ENCODE results near the gene HAAO. TPM values are rescaled to one million over a fixed set of nuclear protein-coding genes. Genes with fewer than 3 reads are reported as not detected.
A peak's percentile ranks its signal among the peaks of the same experiment; 100 is the strongest.

The HAAO gene
- total RNA-seq, 1 experiment from 2014 or later: 6.6 TPM

- no peak overlapping the region for H2BK15ac ChIP-seq (ENCODE audit: low read depth, low read length)
- no peaks in the 10 kb centered on the region for H3K4me1 ChIP-seq (ENCODE audit: insufficient read depth, low read length)
- H3K27ac Mint-ChIP-seq: peak overlapping the region in 1 of 3 experiments; percentile 17; a peak in 1 of 7 replicates
- H4K91ac ChIP-seq (ENCODE audit: insufficient read length, low read depth, low read length): no peak overlapping the region
- H3K9me3 ChIP-seq (ENCODE audit: control insufficient read depth, low read depth, low read length): no peaks in the 10 kb centered on the region
- H3K27ac ChIP-seq (ENCODE audit: insufficient read length, low read depth, low read length): no peak overlapping the region
- H4K5ac ChIP-seq (ENCODE audit: insufficient read length, low read depth, low read length): no peak overlapping the region
- H3K36me3 Mint-ChIP-seq (ENCODE audit: insufficient read depth in 1 of 3, low read depth in 3 of 3): peaks cover 0 to 2% (median 0%) of the 10 kb centered on the region in 3 experiments; a peak in 4 of 7 replicates
- H3K4me2 ChIP-seq (ENCODE audit: insufficient read depth, insufficient read length, low read length): no peak overlapping the region
- no CpG with 5 or more reads among the region's 9 CpGs for WGBS (ENCODE audit: extremely low coverage, insufficient read length, low lambda C conversion rate)
- peaks cover 7% of the 10 kb centered on the region; the same call in 1 of the 2 replicates for H3K27me3 ChIP-seq (ENCODE audit: insufficient read depth, low read length)
- no peak overlapping the region for H2AK5ac ChIP-seq (ENCODE audit: insufficient read length, low read length)
- H3K79me1 ChIP-seq (ENCODE audit: insufficient read depth, low read depth, low read length, poor library complexity, severe bottlenecking): no peaks in the 10 kb centered on the region
- no peak overlapping the region for H3K18ac ChIP-seq (ENCODE audit: insufficient read length, low read depth, low read length)
- no peak overlapping the region for H2BK5ac ChIP-seq (ENCODE audit: insufficient read length, low read length)
- no peak overlapping the region for H3K14ac ChIP-seq (ENCODE audit: insufficient read depth, low read length)
- no peak overlapping the region for H3K9ac ChIP-seq (ENCODE audit: extremely low read depth, insufficient read length, low read length)
- H2BK120ac ChIP-seq (ENCODE audit: low read depth, low read length, poor library complexity, severe bottlenecking): no peak overlapping the region
- no peak overlapping the region for H2BK20ac ChIP-seq (ENCODE audit: low read depth, low read length, poor library complexity, severe bottlenecking)
- H4K8ac ChIP-seq (replicated peaks; ENCODE audit: insufficient read length, low read depth, low read length): no peak overlapping the region
- DNase-seq: no peak
- peaks cover 12% of the 10 kb centered on the region for H3K23me2 ChIP-seq (ENCODE audit: insufficient read length, low read depth, low read length, poor library complexity, severe bottlenecking)
- H3K27me3 Mint-ChIP-seq (ENCODE audit: low read depth): peaks cover 27% of the 10 kb centered on the region
- no peak overlapping the region for H3K23ac ChIP-seq (ENCODE audit: insufficient read length, low read depth, low read length)
- H3K56ac ChIP-seq (ENCODE audit: insufficient read length, low read depth, low read length): no peak overlapping the region
- peaks cover 14 to 43% of the 10 kb centered on the region in 2 experiments for H3K4me1 Mint-ChIP-seq
- no peaks in the 10 kb centered on the region for H4K20me1 ChIP-seq (ENCODE audit: control insufficient read depth, insufficient read depth, insufficient read length)
- H3T11ph ChIP-seq (ENCODE audit: low read length): no peak overlapping the region
- no peak overlapping the region for H3K4ac ChIP-seq (ENCODE audit: low read depth, low read length)
- no peaks in the 10 kb centered on the region for H3K79me2 ChIP-seq (ENCODE audit: insufficient read depth, low read length)
- no peaks in the 10 kb centered on the region for H3K9me3 Mint-ChIP-seq
- no peak overlapping the region for H2BK12ac ChIP-seq (ENCODE audit: insufficient read length, low read depth, low read length)
- H3K4me3 Mint-ChIP-seq: no peak overlapping the region; a peak in 1 of 5 replicates
- no peak overlapping the region for H2AFZ ChIP-seq (ENCODE audit: low read length)
- no peak for TF ChIP-seq CTCF (conservative IDR thresholded peaks at IDR 0.05)
These were observed 3.9 kb downstream of the HAAO start for GRCh38 chr2:42788478-42788793.

Data from H9 (cell line).